Stimulated activated CD8-positive, alpha-beta memory T cell treated with anti-CD3 and anti-CD28 coated beads, Interleukin-15, amount 100 ng/mL, for 48 hours (primary cell): ENCODE results near the gene EFNA1.
"Not testable (repeated sequence)": the region's sequence is repeated elsewhere in the genome, so short reads cannot be mapped to it uniquely, and the experiment has no call there.

Source experiments
- DNase-seq, 2 donors: peaks; one replicate each; pipeline ENCODE4 v3.0.0-alpha.2; 2020; ENCODE audit warnings: low read depth in 2 of 2

The EFNA1 gene

DNA sequence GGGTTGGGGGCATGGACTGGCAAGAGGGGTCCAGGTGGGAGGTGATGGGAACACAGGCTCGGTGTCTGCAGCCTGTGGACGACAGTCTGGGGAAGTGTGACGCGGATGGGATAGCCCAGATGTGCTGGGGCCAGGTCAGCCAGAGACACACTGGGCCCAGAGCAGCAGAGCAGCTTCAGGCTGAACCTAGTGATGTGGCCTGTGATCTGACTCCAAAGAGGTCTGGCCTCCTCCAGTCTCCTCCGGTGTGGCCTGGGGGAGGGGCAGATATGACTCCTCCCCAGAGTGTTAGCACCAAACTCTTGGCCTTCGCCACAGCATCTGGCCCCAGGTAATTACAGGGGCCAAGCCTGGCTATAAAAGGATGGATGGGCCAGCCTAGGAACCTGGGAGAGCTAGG lies 35.5 kb upstream of the EFNA1 start:
- DNase-seq = no peak

DNA sequence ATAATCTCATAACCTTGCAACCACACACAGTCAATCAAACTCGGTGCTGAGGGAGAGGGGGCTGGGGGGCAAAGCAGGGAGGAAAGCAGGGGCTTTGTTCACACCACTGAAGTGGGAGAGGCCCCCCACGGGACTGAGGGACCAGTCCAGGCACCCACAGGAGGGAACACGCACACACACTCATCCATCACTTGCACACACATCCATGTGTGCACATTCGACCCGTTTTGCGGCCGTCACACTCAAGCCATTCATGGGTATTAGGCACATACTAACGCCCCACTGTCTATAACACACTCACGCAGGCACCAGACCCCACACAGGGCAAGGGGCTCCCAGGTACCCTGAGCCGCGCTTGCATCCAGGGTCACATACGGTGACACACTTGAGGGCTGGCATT lies 35.0 kb upstream of the EFNA1 start:
- DNase-seq = no peak

DNA sequence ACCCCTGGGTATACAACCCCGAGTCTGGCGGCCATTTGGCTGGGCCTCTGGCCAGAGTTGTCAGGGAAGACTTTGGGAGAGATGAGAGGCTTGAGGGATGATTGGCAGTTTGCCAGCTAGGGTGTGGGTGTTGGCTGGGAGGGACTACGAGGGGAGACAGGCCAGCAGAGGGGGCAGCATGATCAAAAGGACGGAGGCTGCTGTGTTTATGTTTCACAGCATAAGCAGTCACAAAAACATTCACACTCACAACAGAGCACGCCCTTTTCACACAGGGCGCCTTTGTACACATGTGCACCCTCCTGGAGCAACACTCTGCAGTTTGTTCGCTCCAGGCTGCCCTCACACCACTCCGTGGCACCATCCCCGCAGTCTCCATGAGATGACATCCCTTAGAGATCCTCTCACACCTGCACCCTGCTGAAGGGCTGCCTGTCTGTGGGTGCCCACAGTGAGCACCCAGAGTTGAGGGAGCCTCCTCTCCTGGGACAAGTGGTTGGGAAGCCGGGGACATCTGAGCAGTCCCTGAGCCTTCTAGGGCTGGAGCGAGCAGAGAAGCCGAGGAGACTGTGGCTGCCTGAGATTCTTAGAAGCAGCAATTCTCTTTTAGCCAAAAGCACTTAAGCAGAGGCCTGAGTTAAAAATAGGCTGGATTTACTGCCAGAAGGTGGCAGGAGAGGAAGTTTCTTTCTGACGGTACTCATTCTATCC lies 33.6 kb upstream of the EFNA1 start:
- no peak for DNase-seq

DNA sequence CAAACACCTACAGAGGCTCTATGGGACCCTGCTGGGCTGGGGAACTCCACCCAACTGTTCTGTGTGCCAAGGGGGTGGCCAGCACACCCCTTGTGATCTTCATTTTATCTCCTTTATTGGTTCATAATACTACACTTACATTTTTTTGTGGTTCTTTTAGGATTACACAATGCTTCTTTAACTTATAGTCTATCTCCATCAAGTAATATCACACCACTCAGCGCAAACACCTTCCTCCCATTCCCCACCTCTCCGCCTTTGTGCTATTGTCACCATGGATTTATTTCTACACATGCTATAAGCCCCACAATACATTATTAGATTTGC lies 33.1 kb upstream of the EFNA1 start:
- DNase-seq = no peak

DNA sequence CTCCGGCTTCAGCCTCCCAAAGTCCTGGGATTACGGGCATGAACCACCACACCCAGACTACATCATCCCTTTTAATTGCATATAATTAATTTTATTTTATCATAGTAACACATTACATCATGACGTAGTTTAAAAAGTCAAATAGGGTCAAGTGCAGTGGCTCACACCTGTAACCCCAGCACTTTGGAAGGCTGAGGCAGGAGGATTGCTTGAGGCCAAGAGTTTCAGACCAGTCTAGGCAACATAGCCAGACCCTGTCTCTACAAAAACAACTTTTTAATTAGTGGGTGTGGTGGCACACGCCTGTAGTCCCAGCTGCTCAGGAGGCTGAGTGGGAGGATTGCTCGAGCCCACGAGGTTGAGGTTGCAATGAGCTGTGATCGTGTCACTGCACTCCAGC lies 28.3 kb upstream of the EFNA1 start:
- no peak for DNase-seq

DNA sequence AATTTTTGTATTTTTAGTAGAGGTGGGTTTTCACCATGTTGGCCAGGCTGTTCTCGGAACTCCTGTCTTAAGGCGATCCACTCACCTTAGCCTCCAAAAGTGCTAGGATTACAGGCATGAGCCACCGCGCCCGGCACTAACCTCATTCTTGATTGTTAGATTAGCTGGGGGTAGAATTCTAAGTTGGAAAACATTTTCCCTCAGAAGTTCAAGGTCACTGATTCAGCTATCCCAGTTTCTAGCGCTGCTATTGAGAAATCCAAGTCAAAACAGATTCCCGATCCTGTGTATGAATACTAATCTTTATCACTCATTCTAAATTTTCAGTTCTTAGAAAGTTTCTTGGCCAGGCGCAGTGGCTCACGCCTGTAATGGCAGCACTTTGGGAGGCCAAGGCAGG lies 24.4 kb upstream of the EFNA1 start:
- no peak for DNase-seq

DNA sequence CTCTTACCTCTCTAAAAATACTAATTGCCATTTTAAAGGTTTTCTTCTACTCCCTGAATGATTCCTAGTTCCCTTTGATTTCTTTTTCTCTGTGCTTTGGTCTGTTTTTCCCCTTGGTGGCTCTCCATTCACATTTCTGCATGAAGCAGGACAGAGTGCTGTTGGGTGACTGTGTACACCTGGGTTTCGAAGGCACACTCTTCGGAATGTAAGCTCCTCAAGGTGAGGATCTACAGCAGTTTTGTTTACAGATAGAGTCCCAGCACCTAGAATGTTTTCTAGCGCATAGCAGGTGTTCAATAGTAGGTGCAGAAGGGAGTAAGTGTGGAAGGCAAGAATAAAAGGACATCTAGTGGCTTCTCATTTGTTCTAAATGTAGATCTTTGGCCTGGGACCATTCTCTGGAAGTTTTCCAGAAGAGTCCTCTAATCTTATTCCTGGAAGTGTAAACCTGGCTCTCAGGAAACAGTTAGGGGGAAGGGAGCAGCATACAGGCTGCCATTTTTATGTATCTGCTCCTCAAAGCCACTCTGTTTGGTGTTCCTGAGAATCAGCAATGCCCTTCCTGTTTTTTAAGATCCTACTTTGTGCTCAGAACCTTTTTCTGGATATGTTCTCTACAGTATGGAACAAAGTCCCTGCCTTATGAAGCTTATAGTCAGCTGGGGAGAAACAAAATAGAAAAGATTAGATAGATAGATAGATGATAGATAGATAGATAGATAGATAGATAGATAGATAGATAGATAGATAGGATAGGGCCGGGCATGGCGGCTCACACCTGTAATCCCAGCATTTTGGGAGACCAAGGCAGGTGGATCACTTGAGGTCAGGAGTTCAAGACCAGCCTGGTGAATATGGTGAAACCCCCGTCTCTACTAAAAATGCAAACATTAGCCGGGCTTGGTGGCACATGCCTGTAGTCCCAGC lies 22.8 kb upstream of the EFNA1 start:
- DNase-seq = no peak

DNA sequence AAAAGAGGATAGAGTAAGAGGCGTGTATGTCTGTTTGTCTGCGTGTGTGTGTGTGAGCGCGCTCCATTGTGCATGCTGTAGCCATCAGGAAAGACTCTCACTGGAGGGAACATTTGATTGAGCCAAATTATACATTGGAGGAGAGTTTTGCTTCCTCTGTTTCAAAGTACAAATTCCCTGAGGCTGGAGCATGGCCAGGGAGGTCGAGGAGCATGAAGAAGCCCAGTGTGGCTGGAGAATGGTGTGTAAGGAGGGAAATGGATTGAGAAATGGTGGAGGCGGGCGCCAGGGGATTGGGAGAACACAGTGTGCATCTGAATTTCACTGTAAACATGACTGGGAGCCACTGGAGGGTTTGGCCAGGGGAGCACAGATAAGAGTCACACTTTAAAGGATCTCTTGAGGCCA lies 22.1 kb upstream of the EFNA1 start:
- no peak for DNase-seq

DNA sequence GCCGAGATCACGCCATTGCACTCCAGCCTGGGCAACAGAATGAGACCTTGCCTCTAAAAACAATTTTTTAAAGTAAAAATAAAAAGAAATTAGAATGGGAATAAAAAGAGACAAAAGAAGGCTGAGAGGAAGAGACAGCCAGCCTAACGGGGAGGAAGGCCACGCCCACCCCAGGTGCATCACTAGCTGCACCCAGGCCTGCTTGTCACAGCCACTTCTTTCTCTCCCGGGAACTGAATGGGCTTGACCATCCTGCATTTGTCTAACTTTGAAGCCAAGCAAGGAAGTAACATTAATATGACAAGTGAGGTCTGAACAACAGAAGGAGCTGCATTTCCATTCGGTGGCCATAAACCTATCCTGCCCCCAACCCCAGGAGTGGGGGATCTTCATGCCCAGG lies 20.8 kb upstream of the EFNA1 start:
- no peak for DNase-seq

DNA sequence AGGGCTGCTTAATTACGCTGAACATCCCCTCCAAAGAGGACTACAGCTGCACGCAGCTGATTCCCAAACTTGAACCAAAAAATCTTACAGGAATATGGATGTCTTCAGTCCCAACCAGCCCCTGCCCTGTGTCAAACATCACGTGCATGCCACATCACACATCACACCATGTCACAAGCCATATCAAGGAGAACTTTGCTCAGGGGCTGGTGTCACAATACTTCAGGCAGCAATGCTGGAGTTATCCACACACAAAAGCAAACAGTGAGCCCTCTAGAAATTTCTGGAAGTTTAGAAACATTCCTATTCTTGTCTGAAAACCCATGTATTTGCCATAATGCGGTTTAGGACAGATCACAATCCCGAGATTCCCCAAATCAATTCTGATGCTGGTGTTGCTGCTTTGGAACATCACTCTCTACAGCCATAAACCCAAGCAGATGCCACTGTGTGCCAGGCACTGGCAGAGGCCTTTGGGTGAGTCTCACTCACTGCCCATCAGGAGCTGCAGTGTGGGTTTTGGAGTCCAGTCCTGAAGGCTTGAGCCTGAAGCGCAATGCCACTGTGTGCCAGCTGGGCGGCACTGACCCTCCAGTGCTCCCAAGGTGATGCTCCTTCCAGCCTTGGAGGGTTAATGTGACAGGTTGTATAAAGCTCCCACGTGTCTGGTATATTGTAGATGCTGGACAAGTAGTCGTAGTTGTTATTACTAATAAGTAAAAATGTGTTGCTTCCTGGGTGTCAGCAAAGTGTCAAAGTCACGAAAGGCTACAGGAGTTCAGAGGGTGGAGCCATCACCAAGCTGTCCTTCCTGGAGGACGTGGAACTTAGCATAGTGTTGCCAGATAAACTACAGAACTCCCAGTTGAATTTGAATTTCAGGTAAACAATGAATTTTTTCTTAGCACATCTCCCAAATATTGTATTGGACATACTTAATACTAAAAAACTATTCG lies 20.1 kb upstream of the EFNA1 start:
- DNase-seq = no peak

DNA sequence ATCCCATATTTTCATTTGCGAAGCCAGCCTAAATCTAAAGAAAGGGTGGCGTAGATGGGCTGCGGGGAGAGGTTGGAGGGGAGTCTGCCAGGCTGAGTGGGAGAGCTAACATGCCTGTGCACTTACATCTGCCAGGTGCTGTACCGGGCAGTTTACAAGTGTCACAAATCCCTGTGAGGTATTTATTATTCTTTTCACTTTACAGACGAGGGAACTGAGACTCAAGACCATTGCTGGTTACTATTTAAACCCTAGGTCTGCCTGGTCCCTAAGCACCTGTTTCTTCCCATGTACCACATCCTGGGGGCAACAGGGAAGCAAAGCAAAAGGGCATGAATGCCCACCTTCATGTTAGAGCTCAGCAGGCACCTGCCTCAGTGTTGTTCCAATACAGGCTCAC lies 19.4 kb upstream of the EFNA1 start:
- no peak for DNase-seq

DNA sequence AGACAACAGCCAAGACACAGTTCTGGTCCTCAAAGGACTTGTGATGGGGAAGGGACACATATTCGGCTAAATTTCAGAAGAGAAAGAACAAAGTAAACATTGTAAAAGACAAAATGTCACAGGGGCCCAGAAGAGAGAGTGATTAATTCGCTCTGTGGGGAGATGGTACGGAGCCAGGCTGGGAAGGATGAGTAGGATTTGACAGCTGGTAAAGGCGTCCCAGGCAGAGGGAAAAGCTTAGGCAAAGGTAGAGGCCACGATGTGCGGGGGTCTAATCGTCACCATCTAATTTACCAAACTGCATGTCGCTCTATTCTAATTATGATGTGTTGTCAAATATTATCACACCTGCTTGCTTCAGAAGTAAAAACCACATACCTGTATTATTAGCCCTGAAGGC lies 17.3 kb upstream of the EFNA1 start:
- no peak for DNase-seq

DNA sequence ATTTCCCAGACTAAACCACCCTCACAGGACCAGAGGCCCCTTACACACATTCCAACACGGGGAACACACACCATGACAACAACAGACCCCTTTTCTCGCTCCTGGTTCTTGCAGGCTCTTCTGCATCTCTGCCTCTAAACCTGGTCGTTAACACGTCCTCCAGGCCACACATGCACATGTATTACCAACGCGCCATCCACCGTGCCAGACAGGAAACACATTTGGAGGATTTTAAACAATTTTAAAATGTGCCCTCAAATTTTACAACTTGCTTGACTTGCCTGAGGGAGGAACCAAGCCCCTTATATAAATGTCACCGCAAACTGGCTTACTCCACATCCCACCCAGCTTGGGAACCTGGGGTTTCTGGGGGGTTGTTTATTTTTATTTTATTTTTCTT lies 16.9 kb upstream of the EFNA1 start:
- DNase-seq = no peak

DNA sequence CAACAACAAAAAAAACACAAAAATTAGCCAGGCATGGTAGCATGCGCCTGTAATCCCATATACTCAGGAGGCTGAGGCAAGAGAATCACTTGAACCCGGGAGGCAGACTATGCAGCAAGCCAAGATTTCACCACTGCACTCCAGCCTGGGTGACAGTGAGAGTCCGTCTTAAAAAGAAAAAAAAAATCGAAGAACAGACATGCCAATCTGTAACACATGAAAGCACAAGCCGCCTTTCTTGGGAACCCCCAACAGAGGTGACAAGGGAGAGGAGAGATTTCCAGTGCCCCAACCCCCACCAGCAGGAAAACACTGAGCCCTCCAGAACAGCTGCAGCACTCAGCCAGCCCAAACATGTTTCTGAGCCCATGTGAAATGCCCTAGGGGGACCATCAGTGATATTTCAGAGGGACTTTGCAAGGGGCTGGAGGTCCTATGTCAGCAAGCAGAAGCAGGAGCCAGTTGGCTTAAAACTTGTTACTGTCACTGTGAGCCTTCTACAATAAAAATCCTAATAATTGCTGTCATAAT lies 14.2 kb upstream of the EFNA1 start:
- DNase-seq = no peak

DNA sequence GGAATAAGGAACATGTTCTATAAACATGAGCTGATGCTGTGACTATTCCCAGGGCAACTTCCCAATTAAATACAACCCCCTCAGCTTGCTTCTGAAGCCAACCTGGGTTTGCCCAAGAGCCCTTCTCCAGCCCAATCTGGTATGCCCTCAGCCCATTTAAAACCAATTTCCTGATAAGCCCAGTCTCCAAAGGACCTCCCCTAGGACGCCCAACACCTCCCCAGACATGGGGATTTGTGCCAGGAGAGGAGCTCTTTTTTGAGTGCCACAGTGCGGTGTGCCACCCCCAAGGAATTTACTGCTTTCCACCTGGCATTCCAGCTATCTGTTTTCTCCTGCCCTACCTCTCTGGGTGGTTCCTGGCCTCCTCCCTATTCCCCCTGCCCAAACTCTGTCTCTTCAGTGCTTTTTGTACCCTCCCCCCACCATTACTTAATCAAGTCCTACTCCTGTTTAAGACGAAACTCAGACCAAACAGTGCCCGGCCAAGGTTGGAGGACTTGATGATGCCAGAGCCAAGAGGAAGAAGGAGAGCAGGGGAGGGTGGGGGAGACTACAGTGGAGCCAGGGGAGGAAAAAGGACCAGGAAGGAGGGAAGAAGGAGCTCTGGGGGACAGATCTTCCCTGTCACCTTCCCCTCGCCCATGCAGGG lies 11.4 kb upstream of the EFNA1 start:
- no peak for DNase-seq

DNA sequence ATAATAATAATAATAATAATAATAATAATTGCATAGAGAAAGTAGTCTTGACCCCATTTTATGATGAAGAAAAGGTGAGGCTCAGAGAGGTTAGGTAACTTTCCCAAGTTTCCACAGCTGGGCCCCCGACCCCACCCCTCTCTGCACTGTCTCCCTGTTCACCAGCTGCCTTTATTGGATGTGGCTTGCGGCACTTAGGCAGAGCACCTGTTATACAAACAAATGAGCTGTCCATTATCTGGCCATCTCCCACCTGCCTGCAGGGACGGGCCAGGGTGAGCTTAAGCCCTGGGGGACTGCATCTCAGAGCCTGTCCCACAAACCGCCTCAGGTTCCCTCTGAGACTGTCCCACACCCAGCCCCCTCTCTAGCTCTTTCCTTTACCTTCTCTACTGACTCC lies 10.1 kb upstream of the EFNA1 start:
- no peak for DNase-seq

DNA sequence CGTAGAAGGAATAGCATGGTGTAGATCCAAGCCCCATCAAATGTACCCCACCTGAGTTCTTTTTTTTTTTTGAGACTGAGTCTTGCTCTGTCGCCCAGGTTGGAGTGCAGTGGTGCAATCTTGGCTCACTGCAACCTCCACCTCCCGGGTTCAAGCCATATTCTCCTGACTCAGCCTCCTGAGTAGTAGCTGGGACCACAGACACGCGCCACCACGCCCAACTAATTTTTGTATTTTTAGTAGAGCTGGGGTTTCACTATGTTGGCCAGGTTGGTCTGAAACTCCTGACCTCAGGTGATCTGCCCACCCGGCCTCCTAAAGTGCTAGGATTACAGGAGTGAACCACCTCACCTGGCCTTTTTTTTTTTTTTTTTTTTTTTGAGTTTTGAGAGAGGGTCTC lies 9.6 kb upstream of the EFNA1 start:
- DNase-seq = not testable (repeated sequence)

DNA sequence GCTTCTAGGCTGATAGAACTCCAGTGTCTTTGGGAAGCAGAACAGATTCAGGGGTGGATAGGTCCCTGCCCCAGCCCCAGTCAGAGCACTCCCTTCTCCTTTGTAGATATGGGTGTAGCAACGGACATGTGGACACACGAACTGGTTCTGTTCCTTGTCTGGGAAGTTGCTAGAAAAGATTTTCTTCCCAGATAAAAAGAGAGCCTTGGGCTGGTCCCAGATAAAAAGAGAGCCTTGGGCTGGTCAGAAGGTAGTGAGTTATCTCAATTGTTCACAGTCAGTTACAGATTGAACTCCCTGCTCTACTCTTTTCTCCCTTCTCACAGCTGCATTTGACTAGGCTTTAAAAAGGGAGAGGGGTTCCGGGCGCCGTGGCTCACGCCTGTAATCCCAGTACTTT lies 7.4 kb upstream of the EFNA1 start:
- no peak for DNase-seq

DNA sequence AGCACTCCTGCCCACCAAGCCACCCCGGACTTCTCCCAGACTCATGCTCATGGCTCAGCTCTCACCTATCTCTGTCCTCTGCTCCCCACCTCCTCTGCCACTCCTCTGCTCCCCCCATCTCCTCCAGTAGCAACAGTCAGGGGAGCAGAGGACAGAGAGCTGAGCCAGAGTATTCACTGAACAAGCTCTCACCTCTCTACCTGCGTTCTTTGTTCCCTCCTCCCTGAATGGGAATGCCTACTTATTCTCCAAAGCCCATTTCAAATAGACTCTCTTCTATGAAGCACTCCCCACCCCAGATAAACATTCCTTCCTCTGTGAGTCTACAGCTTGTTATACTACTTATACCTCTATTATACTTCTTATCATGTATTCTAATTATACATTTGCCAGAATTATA lies 6.4 kb upstream of the EFNA1 start:
- DNase-seq = no peak

DNA sequence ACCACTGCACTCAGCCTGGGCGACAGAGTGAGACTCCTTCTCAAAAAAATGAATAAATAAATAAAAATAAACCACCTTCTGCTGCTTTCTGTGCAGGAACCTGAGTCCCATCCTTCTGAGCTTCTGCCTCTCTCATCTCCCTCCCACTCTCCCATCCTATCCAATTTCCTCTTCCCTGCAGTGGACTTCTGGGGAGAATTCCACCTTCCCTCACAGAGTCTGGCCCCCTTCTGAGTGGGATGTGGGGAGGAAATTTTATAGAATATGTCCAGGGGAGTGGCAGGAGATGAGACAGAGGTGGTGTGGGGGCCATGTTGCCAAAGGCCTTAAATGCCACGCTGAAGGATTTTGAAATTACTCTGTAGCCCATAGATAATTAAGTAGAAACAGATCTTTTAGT lies 5.4 kb upstream of the EFNA1 start:
- no peak for DNase-seq

DNA sequence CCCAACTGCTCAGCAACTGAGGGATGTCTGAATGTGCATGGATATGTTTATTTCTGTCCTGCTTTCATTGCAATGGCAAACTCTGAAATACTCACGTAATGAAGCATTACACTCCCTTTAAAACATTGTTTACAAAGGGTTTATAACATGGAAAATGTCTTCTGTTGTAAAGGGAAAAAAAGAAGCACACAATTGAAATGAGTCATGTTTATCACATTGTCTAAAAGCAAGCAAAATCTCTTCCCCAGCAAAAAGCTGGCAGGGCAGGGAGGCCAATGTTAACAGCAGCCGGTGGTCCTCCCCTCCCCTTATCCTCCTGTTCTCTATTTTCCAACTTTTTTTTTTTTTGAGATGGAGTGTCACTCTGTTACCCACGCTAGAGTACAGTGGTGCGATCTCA lies 3.9 kb upstream of the EFNA1 start:
- DNase-seq = no peak
